Activated T-cell treated with anti-CD3 and anti-CD28 coated beads, Interleukin-2, amount 50 U/mL, for 48 hours (primary cell): ENCODE data around the gene HRH3.

ENCODE experiments used
- DNase-seq, 2 experiments: peaks; one replicate each; pipeline ENCODE4 v3.0.0-alpha.2; 2020

HRH3 gene

GRCh38 chr20:62215020-62215990 is 4.8 kb downstream of the HRH3 start:
- no peak for DNase-seq

GRCh38 chr20:62214067-62214466 is 6.0 kb downstream of the HRH3 start:
- no peak for DNase-seq

GRCh38 chr20:62212299-62212698 is 7.8 kb downstream of the HRH3 start:
- no peak for DNase-seq

GRCh38 chr20:62211769-62212288 is 8.2 kb downstream of the HRH3 start:
- DNase-seq = no peak

- no peak for DNase-seq
These were observed 8.9 kb downstream of the HRH3 start for GRCh38 chr20:62211216-62211615.

- no peak for DNase-seq
These were observed 9.6 kb downstream of the HRH3 start for GRCh38 chr20:62210496-62210855.

- no peak for DNase-seq
These were observed 10.1 kb downstream of the HRH3 start for GRCh38 chr20:62209850-62210495.

GRCh38 chr20:62208795-62209755 is 11.0 kb downstream of the HRH3 start:
- no peak for DNase-seq

- DNase-seq = no peak
These were observed 11.8 kb downstream of the HRH3 start for GRCh38 chr20:62208061-62208794.

- DNase-seq = no peak
These were observed 13.7 kb downstream of the HRH3 start for GRCh38 chr20:62206388-62206775.

- no peak for DNase-seq
These were observed 14.3 kb downstream of the HRH3 start for GRCh38 chr20:62205618-62206387.

GRCh38 chr20:62203378-62204030 is 16.6 kb downstream of the HRH3 start:
- no peak for DNase-seq

GRCh38 chr20:62202676-62203377 is 17.3 kb downstream of the HRH3 start:
- no peak for DNase-seq

GRCh38 chr20:62202083-62202395 is 18.0 kb downstream of the HRH3 start:
- DNase-seq = no peak

- DNase-seq = no peak
These were observed 18.6 kb downstream of the HRH3 start for GRCh38 chr20:62201173-62202082.

- no peak for DNase-seq
These were observed 19.4 kb downstream of the HRH3 start for GRCh38 chr20:62200491-62201172.

GRCh38 chr20:62198931-62199330 is 21.1 kb downstream of the HRH3 start:
- DNase-seq = no peak

GRCh38 chr20:62198496-62198895 is 21.6 kb downstream of the HRH3 start:
- DNase-seq = no peak

GRCh38 chr20:62197801-62198200 is 22.3 kb downstream of the HRH3 start:
- DNase-seq = no peak
